Suprapubic skin (tissue), 4 donors: ENCODE data around the gene PIWIL4. TPM values are rescaled to one million over a fixed set of nuclear protein-coding genes. Genes with fewer than 3 reads are reported as not detected.

Source experiments
- DNase-seq, 2 donors: peaks; one replicate each; pipeline ENCODE4 v3.0.0-alpha.2; 2019; ENCODE audit warnings: low spot score in 2 of 2
- H3K27ac ChIP-seq: fragments of 200-600 bp; sonication (generic); one replicate; pipeline ENCODE4 v1.5.1; 2019
- H3K27me3 ChIP-seq: fragments of 200-600 bp; sonication (generic); one replicate; pipeline ENCODE4 v1.5.1; 2019
- H3K36me3 ChIP-seq: fragments of 200-600 bp; sonication (generic); one replicate; pipeline ENCODE4 v1.5.1; 2019
- H3K4me1 ChIP-seq: fragments of 200-600 bp; sonication (generic); one replicate; pipeline ENCODE4 v1.5.1; 2019
- H3K4me3 ChIP-seq: fragments of 200-600 bp; sonication (generic); one replicate; pipeline ENCODE4 v1.5.1; 2019; ENCODE audit warnings: mild to moderate bottlenecking
- H3K9me3 ChIP-seq: fragments of 200-600 bp; sonication (generic); one replicate; pipeline ENCODE4 v1.5.1; 2019
- EP300 ChIP-seq: sonication (generic); formaldehyde crosslinking; IDR thresholded peaks from one replicate; pipeline ENCODE4 v1.6.1; 2017; ENCODE audit warnings: antibody characterized with exemption
- POLR2A ChIP-seq, 2 donors: fragments of 450-650 bp; IDR thresholded peaks; one replicate each; pipeline ENCODE4 v1.6.1; 2017; ENCODE audit warnings: antibody characterized with exemption in 2 of 2, mild to moderate bottlenecking in 2 of 2, moderate library complexity in 2 of 2
- POLR2AphosphoS5 ChIP-seq, 3 donors: sonication (generic); formaldehyde crosslinking; IDR thresholded peaks; one replicate each; pipeline ENCODE4 v1.6.1; 2017; ENCODE audit warnings: antibody characterized with exemption in 3 of 3
- WGBS: methylation state at CpG from one replicate; pipeline ENCODE4 v1.1.5; 2018; 5-methylcytosine and 5-hydroxymethylcytosine counted together
- total RNA-seq, 4 donors: library from RNA; depleted of rRNA; stranded (reverse); fragments of >200 nt; gene quantifications; one replicate each; pipeline ENCODE4 v1.1.0, GENCODE V29; 2016
- TF ChIP-seq, protein P1 (sequence below), 2 donors: fragments of 200-600 bp in 1 of 2; fragments of 450-650 bp in 1 of 2; sonication (generic) in 1 of 2; IDR thresholded peaks; one replicate each; pipeline ENCODE4 v1.5.1; 2016 to 2019; ENCODE audit warnings: antibody characterized with exemption in 2 of 2, mild to moderate bottlenecking in 1 of 2, moderate library complexity in 1 of 2

Gene PIWIL4
- 1 to 10 TPM in 3 of 4 donors, under 1 TPM in 1; 0.91 to 2.5 (median 1.8) TPM for total RNA-seq

GRCh38 chr11:94567181-94567670 lies at the start of gene PIWIL4:
Gene PIWIL4, plus strand, starts transcription at chr11:94567368. Its CDS starts 151 bp downstream, at chr11:94567519.
- no peak for DNase-seq
- Histone ChIP-seq H3K4me3 (no peak within 1 kb of the TSS), H3K27ac (no peak within 1 kb of the TSS), H3K27me3 (no peaks in the 10 kb centered on the region), H3K36me3 (no peaks in the 10 kb centered on the region), H3K4me1 (peaks cover 11% of the 10 kb centered on the region), H3K9me3 (no peaks in the 10 kb centered on the region)
- 93% methylated on average over 25 of the region's 25 CpGs for WGBS
- no peak for TF ChIP-seq POLR2AphosphoS5 (IDR thresholded peaks at IDR 0.05)
- no peak for TF ChIP-seq EP300
- TF ChIP-seq, protein P1, sequence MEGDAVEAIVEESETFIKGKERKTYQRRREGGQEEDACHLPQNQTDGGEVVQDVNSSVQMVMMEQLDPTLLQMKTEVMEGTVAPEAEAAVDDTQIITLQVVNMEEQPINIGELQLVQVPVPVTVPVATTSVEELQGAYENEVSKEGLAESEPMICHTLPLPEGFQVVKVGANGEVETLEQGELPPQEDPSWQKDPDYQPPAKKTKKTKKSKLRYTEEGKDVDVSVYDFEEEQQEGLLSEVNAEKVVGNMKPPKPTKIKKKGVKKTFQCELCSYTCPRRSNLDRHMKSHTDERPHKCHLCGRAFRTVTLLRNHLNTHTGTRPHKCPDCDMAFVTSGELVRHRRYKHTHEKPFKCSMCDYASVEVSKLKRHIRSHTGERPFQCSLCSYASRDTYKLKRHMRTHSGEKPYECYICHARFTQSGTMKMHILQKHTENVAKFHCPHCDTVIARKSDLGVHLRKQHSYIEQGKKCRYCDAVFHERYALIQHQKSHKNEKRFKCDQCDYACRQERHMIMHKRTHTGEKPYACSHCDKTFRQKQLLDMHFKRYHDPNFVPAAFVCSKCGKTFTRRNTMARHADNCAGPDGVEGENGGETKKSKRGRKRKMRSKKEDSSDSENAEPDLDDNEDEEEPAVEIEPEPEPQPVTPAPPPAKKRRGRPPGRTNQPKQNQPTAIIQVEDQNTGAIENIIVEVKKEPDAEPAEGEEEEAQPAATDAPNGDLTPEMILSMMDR (IDR thresholded peaks at IDR 0.05) = no peak
- TF ChIP-seq POLR2A (IDR thresholded peaks at IDR 0.05) = no peak

DNA sequence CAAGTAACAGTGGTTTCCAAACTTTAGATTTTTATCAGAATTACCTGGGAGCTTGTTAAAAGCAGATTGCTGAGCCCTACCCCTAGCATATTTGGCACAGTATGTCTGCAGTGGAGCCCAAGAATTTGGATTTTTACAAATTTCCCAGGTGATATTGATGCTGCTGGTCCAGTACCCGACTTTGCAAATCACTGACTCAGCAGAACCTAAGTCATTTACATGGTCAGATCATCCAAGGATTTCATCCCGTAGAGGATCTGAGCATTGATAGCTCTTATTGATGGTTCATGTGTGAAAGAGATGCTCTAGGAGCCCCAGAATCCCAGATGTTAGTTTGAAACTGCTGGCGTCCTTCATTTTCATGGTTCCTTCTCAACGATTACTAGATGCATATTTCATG lies 48.9 kb upstream of the PIWIL4 start:
- H3K4me1 ChIP-seq = peaks cover 4% of the 10 kb centered on the region
- no peak overlapping the region for H3K4me3 ChIP-seq
- H3K27ac ChIP-seq = no peak overlapping the region
- no peaks in the 10 kb centered on the region for H3K36me3 ChIP-seq
- H3K27me3 ChIP-seq = no peaks in the 10 kb centered on the region
- TF ChIP-seq EP300 (no peak), POLR2A (IDR thresholded peaks at IDR 0.05) (no peak), POLR2AphosphoS5 (IDR thresholded peaks at IDR 0.05) (no peak)
- TF ChIP-seq, protein P1 (IDR thresholded peaks at IDR 0.05) = no peak
- no peaks in the 10 kb centered on the region for H3K9me3 ChIP-seq
- DNase-seq = no peak
- WGBS = 44% methylated on average over 4 of the region's 4 CpGs

GRCh38 chr11:94519478-94520084 lies 47.6 kb upstream of the PIWIL4 start:
- H3K36me3 ChIP-seq = no peaks in the 10 kb centered on the region
- TF ChIP-seq, protein P1 (IDR thresholded peaks at IDR 0.05) = peak; percentile 23 to 51
- TF ChIP-seq POLR2AphosphoS5 (IDR thresholded peaks at IDR 0.05) = no peak
- no peak for TF ChIP-seq EP300
- no peak for TF ChIP-seq POLR2A (IDR thresholded peaks at IDR 0.05)
- H3K4me1 ChIP-seq = peaks cover 4% of the 10 kb centered on the region
- H3K4me3 ChIP-seq = no peak overlapping the region
- H3K27ac ChIP-seq = no peak overlapping the region
- H3K9me3 ChIP-seq = no peaks in the 10 kb centered on the region
- H3K27me3 ChIP-seq = no peaks in the 10 kb centered on the region
- 8% methylated on average over 5 of the region's 5 CpGs for WGBS
- no peak for DNase-seq

- no peak for DNase-seq
- Histone ChIP-seq H3K27ac (no peak overlapping the region), H3K36me3 (no peaks in the 10 kb centered on the region), H3K9me3 (no peaks in the 10 kb centered on the region), H3K4me1 (peaks cover 14% of the 10 kb centered on the region), H3K27me3 (no peaks in the 10 kb centered on the region), H3K4me3 (no peak overlapping the region)
- TF ChIP-seq, protein P1 (IDR thresholded peaks at IDR 0.05) = peak in 1 of 2 donors; percentile 7
- TF ChIP-seq EP300 = no peak
- 66% methylated on average over 5 of the region's 5 CpGs for WGBS
These were observed 45.5 kb upstream of the PIWIL4 start for GRCh38 chr11:94521684-94522083.

DNA sequence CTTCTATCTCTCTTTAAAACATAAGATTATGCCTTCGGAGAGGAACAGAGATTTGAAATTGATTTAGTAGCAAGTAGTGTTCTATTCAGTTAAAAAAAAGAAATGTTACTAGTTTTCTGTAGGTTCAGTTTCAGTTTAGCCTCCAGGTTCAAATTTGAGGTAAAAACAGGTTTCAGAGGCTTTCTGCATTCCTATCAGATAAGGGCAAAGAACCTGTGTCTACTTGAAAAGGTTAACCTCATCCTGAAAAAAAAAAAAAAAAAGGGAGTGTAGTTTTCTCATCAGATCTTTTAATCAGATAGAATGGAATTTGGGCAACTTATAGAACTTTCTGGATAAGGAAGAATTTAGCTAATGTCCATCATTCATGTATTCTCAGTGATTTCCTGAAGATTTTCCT lies 42.8 kb upstream of the PIWIL4 start:
- TF ChIP-seq, protein P1 (IDR thresholded peaks at IDR 0.05) = no peak
- TF ChIP-seq EP300 (no peak), POLR2AphosphoS5 (IDR thresholded peaks at IDR 0.05) (no peak)
- 59% methylated on average over 1 of the region's 1 CpG for WGBS
- H3K4me3 ChIP-seq = no peak overlapping the region
- H3K9me3 ChIP-seq = no peaks in the 10 kb centered on the region
- peaks cover 14% of the 10 kb centered on the region for H3K4me1 ChIP-seq
- no peaks in the 10 kb centered on the region for H3K27me3 ChIP-seq
- H3K27ac ChIP-seq = no peak overlapping the region
- no peaks in the 10 kb centered on the region for H3K36me3 ChIP-seq
- no peak for DNase-seq
